ENCODE data around the gene CRADD.
A peak's percentile ranks its signal among the peaks of the same experiment; 100 is the strongest.

CRADD gene

GRCh38 chr12:93808169-93808899, 131.2 kb downstream of the CRADD start:
- TF ChIP-seq CTCF (conservative IDR thresholded peaks at IDR 0.05; ENCODE audit: low read length) = no peak
- no peak for DNase-seq (ENCODE audit: low read depth)
- H3K4me3 ChIP-seq (ENCODE audit: low read length) = no peak overlapping the region

- no peak overlapping the region for H3K4me3 ChIP-seq (ENCODE audit: low read length)
- TF ChIP-seq CTCF (conservative IDR thresholded peaks at IDR 0.05; ENCODE audit: low read length) = no peak
These were observed 135.5 kb downstream of the CRADD start for GRCh38 chr12:93812626-93813025.

DNA sequence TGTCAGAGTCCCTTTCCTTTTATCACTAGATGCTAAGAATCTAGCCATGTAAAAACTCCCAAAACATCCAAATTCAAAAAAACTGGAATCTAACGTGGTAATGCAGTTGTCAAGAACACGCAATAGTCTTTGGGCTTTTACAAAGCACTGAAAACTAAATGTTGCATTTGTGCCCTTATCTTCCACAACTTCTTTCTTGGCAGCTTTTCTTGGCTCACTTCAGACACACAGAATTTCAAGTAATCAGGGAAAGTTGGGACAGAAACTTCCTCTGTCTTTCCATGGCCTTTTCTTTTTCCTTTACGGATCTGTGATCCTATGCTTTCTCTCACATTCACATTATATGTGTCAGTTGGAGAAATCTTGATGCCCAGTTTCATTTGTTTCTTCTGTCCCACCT, 136.0 kb downstream of the CRADD start:
- DNase-seq (ENCODE audit: low read depth) = peak; percentile 61
- no peak for TF ChIP-seq CTCF (conservative IDR thresholded peaks at IDR 0.05; ENCODE audit: low read length)
- no peak overlapping the region for H3K4me3 ChIP-seq (ENCODE audit: low read length)

More at GRCh38 chr12:93812626-93813025, 135.5 kb downstream of the CRADD start:
- DNase-seq (ENCODE audit: low read depth) = peak; percentile 95

DNA sequence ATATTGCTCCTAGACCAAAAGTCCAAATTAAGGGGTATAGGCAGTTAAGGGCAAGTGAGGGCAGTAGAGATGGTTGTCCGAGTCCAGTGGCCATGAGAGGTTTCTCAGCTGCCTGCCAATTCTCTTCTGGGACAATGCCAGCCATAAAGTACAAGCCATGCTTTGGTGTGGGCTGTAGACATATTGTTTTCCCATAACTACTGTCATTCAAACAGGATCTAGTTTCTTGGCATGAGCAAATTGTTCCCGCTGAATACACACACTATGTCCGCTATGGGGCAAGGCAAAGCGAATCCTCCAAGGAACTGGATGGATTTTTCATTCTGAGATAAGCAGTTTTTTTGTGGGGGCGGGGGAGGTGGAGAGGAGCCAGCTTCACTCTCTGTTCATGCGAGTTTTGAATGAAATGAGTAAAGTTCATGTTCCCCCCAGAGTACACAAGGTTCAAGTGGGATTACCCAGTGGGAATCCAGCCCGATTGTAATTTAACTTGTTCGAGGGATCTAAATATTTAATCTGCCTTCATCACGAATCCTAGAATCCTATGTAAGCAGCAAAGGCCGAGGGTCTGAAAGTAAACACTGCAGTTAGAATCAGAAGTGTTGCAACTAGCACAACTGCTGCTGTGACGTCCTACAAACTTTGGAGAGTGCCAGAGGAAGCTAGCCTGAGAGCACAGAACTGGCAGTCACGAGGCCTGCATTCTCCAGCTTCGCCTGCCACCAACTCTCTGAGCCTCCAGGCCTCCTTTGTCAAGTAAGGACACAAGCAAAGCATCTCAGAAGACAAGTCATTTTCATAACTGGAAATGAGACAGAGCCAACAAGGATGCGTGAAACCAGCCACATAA, 137.0 kb downstream of the CRADD start:
- DNase-seq (ENCODE audit: low read depth) = peak; percentile 84
- no peak for TF ChIP-seq CTCF (conservative IDR thresholded peaks at IDR 0.05; ENCODE audit: low read length)
- H3K4me3 ChIP-seq (ENCODE audit: low read length) = no peak overlapping the region

DNA sequence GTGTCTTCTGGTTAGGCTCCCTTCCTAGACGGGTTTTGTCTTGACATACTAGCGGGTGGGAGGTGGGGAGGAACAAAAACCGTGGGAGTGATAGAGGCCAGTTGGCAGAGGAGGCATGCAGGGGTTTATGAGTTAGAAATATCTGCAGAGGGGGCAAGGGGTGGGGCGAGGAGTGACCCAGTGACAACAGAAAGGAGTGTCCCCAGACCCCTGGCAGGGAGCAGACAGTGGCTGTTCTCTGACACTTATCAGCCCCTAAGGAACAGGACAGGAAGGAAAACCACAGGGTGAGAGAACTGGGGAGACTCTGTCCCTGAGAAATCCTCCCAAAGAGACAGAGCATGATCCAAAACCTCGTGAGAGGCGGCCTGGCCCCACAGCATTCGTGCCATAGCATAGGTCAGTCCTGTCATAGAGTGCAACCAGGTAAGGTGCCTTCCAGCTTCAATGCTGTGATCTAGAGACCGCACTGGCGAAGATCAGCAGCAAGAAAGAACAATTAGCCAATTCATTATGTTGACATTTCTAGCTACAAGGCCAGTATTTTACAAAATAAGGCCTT, 141.4 kb downstream of the CRADD start:
- no peak overlapping the region for H3K4me3 ChIP-seq (ENCODE audit: low read length)
- TF ChIP-seq CTCF (conservative IDR thresholded peaks at IDR 0.05; ENCODE audit: low read length) = no peak
- no peak for DNase-seq (ENCODE audit: low read depth)

DNA sequence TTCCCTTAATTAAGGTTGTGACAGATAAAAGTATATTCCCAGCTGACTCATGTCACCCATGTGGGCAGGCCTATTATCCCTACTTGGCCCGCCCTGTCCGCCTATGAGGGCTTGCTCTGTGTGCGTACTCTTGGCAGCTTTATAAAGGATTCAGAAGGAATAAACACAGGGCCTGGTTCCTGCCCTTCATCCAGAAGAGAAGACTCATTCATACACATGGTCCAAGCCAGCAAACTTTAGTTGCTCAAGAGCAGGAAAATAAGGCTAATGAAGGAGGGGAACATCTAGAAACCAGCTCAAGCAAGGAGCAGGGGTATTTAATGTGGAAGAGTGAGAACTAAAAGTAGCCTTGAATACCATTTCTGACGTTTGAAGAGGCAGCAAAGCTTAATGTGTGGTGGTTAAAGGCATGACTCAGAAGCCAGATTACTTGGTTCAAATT, 141.9 kb downstream of the CRADD start:
- no peak for TF ChIP-seq CTCF (conservative IDR thresholded peaks at IDR 0.05; ENCODE audit: low read length)
- DNase-seq (ENCODE audit: low read depth) = peak; percentile 88
- H3K4me3 ChIP-seq (ENCODE audit: low read length) = no peak overlapping the region
